Immature natural killer cell (primary cell): ENCODE measurements around the gene DAPK1. TPM values are rescaled to one million over a fixed set of nuclear protein-coding genes. Genes with fewer than 3 reads are reported as not detected.
"Not testable (repeated sequence)": the region's sequence is repeated elsewhere in the genome, so short reads cannot be mapped to it uniquely, and the experiment has no call there.

Experiments used
- DNase-seq, 3 donors: peaks; one replicate each; pipeline ENCODE4 v3.0.0; 2022; ENCODE audit warnings: mixed read lengths in 1 of 3
- H3K27ac Mint-ChIP-seq, 6 donors: one replicate each; pipeline ENCODE4 v1.8.0; 2020; ENCODE audit warnings: mixed read lengths in 6 of 6, mild to moderate bottlenecking in 5 of 6, inconsistent platforms in 4 of 6, moderate library complexity in 3 of 6
- H3K27me3 Mint-ChIP-seq, 3 donors: one replicate each; pipeline ENCODE4 v1.8.0; 2020 to 2021; ENCODE audit warnings: low read depth in 3 of 3, mild to moderate bottlenecking in 3 of 3, mixed read lengths in 3 of 3, moderate library complexity in 3 of 3, inconsistent platforms in 1 of 3
- H3K36me3 Mint-ChIP-seq, 3 donors: one replicate each; pipeline ENCODE4 v1.8.0; 2020; ENCODE audit warnings: mixed read lengths in 3 of 3, inconsistent platforms in 2 of 3, mild to moderate bottlenecking in 2 of 3
- H3K4me1 Mint-ChIP-seq, 2 donors: one replicate each; pipeline ENCODE4 v1.8.0; 2020; ENCODE audit warnings: inconsistent platforms in 2 of 2, mild to moderate bottlenecking in 2 of 2, mixed read lengths in 2 of 2, moderate library complexity in 1 of 2
- H3K4me3 Mint-ChIP-seq, 5 donors: one replicate each; pipeline ENCODE4 v1.8.0; 2020; ENCODE audit warnings: mild to moderate bottlenecking in 5 of 5, mixed read lengths in 5 of 5, inconsistent platforms in 3 of 5, moderate library complexity in 3 of 5
- H3K9me3 Mint-ChIP-seq, 6 donors: one replicate each; pipeline ENCODE4 v1.8.0; 2020; ENCODE audit warnings: mild to moderate bottlenecking in 6 of 6, mixed read lengths in 6 of 6, inconsistent platforms in 4 of 6, moderate library complexity in 3 of 6
- polyA plus RNA-seq, 3 donors: library from polyadenylated mRNA; unstranded; fragments of 300-500 nt; fragmentation: Illumina TruSeq; gene quantifications; one replicate each; pipeline ENCODE4 v1.2.3, GENCODE V29; 2021

The DAPK1 gene
- polyA plus RNA-seq, 3 donors from 2014 or later, result 0.82 to 1.3 TPM; not detected in 1

DNA sequence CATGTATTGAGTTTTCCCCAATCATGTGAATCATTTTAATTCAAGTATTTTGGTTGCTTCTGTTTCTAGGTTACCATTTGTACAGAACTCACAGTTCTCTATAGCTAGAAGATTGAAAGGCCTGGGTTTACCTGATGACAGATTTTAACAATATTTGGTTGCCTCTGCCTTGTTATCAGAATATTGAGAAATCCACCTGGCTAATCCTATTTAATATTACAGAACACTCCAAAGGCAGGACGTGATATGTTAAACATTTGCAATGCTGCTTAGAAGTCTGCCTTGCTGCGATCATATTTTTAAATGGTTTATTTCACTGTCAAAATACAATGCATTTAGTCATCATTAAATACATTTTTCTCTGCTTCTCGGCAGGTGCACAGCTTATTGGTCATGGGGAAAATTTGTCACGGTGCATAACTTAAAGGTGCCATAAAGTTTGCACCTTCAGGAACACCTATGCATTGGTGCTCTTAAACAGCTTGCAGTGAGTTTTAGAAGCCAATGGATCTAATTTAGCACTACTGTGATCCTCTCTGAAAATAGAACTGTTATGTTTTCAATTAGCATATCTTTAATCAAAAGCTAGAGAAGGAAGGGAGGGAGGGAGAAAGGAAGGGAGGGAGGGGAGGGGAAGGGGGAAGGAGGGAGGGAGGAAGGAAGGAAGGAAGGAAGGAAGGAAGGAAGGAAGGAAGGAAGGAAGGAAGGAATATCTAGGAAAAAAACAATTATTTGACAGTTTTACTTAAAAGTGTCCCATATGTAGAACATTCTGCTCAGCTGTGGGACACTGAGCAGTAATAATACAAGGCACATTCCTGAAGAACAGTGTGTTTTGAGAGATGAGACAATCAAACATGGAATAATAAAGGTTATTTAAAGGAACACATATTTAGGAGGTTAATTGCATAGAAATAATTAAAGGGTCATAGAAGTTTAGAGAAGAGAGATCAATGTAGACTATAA lies 15.5 kb upstream of the DAPK1 start:
- Mint-ChIP-seq H3K4me3 (no peak overlapping the region), H3K36me3 (no peaks in the 10 kb centered on the region), H3K27me3 (peaks cover 0 to 3% (median 2%) of the 10 kb centered on the region in 3 donors), H3K4me1 (peaks cover 2 to 5% of the 10 kb centered on the region in 2 donors), H3K9me3 (no peaks in the 10 kb centered on the region), H3K27ac (no peak overlapping the region)
- DNase-seq, result no peak

DNA sequence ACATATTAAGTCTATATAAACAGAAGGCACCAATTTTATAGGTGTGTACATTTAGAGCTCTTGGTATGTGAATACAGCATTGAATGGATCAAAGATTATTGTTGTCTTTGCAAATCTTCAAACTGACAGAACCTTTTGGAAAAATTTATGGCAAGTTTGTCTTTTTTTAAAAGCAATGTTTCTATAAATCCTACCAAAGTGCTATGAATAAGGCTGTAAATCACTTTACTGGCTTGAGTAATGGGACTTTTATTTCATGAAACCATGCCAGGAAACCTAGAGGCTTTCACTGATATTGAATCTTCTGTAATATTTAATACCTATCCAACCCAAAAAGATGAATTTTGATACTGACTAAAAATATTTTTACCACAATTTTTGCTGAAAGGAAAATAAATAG lies 7.4 kb upstream of the DAPK1 start:
- Mint-ChIP-seq H3K27me3 (peaks cover 0 to 16% (median 12%) of the 10 kb centered on the region in 3 donors), H3K27ac (no peak overlapping the region), H3K9me3 (peaks cover 0 to 1% (median 0%) of the 10 kb centered on the region in 6 donors), H3K4me3 (no peak overlapping the region), H3K4me1 (no peaks in the 10 kb centered on the region), H3K36me3 (no peaks in the 10 kb centered on the region)
- DNase-seq, result no peak

DNA sequence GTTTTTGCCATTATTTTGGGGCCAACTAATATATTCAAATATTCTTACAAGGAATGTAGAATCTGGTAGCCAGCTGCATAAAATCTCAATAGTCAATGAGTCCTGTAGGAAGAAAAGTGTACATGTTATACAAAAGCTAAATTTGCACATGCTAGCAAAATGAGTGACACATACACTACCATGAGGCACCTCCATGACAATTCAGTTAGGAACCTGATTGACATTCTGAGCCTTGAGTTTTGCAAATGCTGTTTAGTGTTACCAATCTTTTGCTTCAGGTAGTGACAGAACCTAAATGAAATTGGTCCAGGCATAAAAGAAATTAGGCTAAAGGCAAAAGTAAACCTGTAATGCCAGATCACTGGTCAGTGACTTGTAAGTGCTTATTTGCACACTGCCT lies 6.8 kb upstream of the DAPK1 start:
- DNase-seq, result no peak
- Mint-ChIP-seq H3K36me3 (no peaks in the 10 kb centered on the region), H3K4me1 (no peaks in the 10 kb centered on the region), H3K4me3 (no peak overlapping the region), H3K27ac (no peak overlapping the region), H3K27me3 (peaks cover 0 to 16% (median 12%) of the 10 kb centered on the region in 3 donors), H3K9me3 (peaks cover 0 to 1% (median 0%) of the 10 kb centered on the region in 6 donors)

DNA sequence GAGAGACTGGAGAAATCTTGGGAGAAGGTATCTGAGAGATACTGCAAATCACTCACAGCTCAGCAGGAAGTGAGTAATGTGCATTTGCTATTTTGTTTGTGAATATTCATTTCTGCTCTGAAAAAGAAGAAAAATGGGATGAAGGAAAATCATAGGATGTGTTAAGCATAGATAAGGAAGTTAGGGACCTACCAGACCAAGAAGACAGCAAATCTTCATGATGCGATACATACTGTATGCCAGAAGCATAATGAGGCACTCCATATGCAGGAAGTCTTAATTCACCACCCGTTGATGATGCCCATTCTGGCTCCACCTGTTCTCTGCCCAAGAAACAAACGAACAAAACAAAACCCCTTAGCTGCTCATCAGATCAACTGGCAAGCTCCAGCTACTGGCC lies 6.1 kb upstream of the DAPK1 start:
- Mint-ChIP-seq H3K27me3 (peaks cover 4 to 16% (median 12%) of the 10 kb centered on the region in 3 donors), H3K36me3 (no peaks in the 10 kb centered on the region), H3K4me1 (no peaks in the 10 kb centered on the region), H3K9me3 (peaks cover 0 to 1% (median 0%) of the 10 kb centered on the region in 6 donors), H3K4me3 (no peak overlapping the region), H3K27ac (no peak overlapping the region)
- no peak for DNase-seq

GRCh38 chr9:87492642-87493041 lies 5.0 kb upstream of the DAPK1 start:
- H3K36me3 Mint-ChIP-seq, result no peaks in the 10 kb centered on the region
- H3K9me3 Mint-ChIP-seq, result peaks cover 0 to 1% (median 0%) of the 10 kb centered on the region in 6 donors
- DNase-seq, result no peak
- peaks cover 4 to 21% (median 13%) of the 10 kb centered on the region in 3 donors for H3K27me3 Mint-ChIP-seq
- H3K4me1 Mint-ChIP-seq, result no peaks in the 10 kb centered on the region
- no peak overlapping the region for H3K27ac Mint-ChIP-seq
- H3K4me3 Mint-ChIP-seq, result no peak overlapping the region

DNA sequence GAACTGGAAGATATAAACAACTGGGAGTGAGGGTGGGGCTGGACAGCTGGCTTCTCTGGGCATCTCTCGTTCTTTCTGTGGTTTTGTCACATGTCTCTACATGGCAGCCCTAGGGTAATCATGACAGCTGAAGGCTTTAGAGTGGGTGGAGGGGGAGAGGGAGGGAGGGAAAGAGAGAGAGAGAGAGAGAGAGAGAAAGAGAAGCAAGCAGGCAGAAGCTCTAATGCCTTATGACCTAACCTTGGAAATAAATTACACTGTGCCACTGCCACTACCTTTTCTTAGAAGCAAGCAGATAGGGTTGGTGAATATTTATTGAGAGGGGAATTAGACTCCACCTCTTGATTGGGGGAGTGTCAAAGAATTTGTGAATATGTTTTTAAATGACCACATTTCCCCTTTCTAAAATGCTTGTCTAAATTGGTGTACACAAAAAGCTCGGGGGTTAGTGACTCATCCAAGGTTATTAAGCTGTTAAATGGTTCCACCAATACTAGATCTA lies 2.6 kb upstream of the DAPK1 start:
- Mint-ChIP-seq H3K36me3 (no peaks in the 10 kb centered on the region), H3K27ac (no peak overlapping the region)

DNA sequence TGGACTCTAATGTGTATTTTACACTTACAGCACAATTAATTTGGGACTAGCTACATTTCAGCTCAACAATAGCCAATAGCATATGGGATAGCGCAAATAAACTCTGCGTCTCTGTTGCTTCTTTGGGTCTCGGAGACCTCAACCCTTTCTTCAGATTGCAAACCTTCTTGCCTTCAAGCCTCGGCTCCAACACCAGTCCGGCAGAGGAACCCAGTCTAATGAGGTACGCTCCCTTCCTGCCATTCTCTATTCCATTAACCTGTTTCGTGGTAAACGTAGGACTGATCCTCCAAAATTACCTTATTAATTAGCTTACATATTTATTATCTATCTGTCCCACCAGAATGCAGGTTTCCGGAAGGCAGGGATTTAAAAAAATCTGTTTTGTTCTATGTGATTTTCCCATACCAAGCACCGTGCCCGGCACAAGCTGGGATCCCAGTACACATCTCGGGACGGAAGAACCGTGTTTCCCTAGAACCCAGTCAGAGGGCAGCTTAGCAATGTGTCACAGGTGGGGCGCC lies 525 bp upstream of the DAPK1 start:
- Mint-ChIP-seq H3K4me3 (peak overlapping the region in 3 of 5 donors; percentile 50 to 70 (median 59)), H3K9me3 (peaks cover 0 to 1% (median 0%) of the 10 kb centered on the region in 6 donors), H3K27ac (no peak overlapping the region), H3K4me1 (peaks cover 0 to 4% of the 10 kb centered on the region in 2 donors), H3K36me3 (no peaks in the 10 kb centered on the region), H3K27me3 (peaks cover 4 to 25% (median 19%) of the 10 kb centered on the region in 3 donors)
- no peak for DNase-seq

More for the DNA sequence above, 2.6 kb upstream of the DAPK1 start:
- H3K4me3 Mint-ChIP-seq, result peak overlapping the region in 1 of 5 donors; percentile 36
- H3K9me3 Mint-ChIP-seq, result peaks cover 0 to 1% (median 0%) of the 10 kb centered on the region in 6 donors
- peaks cover 4 to 27% (median 24%) of the 10 kb centered on the region in 3 donors for H3K27me3 Mint-ChIP-seq
- DNase-seq, result no peak
- peaks cover 0 to 4% of the 10 kb centered on the region in 2 donors for H3K4me1 Mint-ChIP-seq

DNA sequence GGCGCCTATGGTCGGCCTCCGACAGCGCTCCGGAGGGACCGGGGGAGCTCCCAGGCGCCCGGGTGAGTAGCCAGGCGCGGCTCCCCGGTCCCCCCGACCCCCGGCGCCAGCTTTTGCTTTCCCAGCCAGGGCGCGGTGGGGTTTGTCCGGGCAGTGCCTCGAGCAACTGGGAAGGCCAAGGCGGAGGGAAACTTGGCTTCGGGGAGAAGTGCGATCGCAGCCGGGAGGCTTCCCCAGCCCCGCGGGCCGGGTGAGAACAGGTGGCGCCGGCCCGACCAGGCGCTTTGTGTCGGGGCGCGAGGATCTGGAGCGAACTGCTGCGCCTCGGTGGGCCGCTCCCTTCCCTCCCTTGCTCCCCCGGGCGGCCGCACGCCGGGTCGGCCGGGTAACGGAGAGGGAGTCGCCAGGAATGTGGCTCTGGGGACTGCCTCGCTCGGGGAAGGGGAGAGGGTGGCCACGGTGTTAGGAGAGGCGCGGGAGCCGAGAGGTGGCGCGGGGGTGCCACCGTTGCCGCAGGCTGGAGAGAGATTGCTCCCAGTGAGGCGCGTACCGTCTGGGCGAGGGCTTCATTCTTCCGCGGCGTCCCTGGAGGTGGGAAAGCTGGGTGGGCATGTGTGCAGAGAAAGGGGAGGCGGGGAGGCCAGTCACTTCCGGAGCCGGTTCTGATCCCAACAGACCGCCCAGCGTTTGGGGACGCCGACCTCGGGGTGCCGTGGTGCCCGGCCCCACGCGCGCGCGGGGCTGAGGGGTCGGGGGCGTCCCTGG lies 561 bp downstream of the DAPK1 start:
- Mint-ChIP-seq H3K4me1 (peaks cover 0 to 4% of the 10 kb centered on the region in 2 donors), H3K36me3 (no peaks in the 10 kb centered on the region), H3K9me3 (no peaks in the 10 kb centered on the region), H3K27ac (no peak overlapping the region), H3K27me3 (peaks cover 4 to 17% (median 16%) of the 10 kb centered on the region in 3 donors), H3K4me3 (peak overlapping the region in 4 of 5 donors; percentile 34 to 68 (median 57))
- no peak for DNase-seq

- Mint-ChIP-seq H3K4me3 (peak overlapping the region; percentile 2 to 80 (median 53)), H3K4me1 (peaks cover 0 to 4% of the 10 kb centered on the region in 2 donors), H3K27me3 (peaks cover 4 to 15% (median 14%) of the 10 kb centered on the region in 3 donors), H3K27ac (peak overlapping the region in 1 of 6 donors; percentile 61), H3K9me3 (no peaks in the 10 kb centered on the region), H3K36me3 (no peaks in the 10 kb centered on the region)
- no peak for DNase-seq
Observed at GRCh38 chr9:87498811-87499360, 1.2 kb downstream of the DAPK1 start.

- Mint-ChIP-seq H3K9me3 (no peaks in the 10 kb centered on the region), H3K4me1 (peaks cover 0 to 4% of the 10 kb centered on the region in 2 donors), H3K4me3 (peak overlapping the region in 2 of 5 donors; percentile 53 to 80), H3K27me3 (peaks cover 4 to 15% (median 13%) of the 10 kb centered on the region in 3 donors), H3K36me3 (no peaks in the 10 kb centered on the region), H3K27ac (peak overlapping the region in 1 of 6 donors; percentile 61)
- no peak for DNase-seq
Observed at GRCh38 chr9:87499424-87500017, 1.9 kb downstream of the DAPK1 start.

GRCh38 chr9:87500491-87501270 lies 3.0 kb downstream of the DAPK1 start:
- Mint-ChIP-seq H3K4me3 (no peak overlapping the region), H3K9me3 (no peaks in the 10 kb centered on the region), H3K27me3 (peaks cover 4 to 15% (median 13%) of the 10 kb centered on the region in 3 donors), H3K36me3 (no peaks in the 10 kb centered on the region), H3K27ac (no peak overlapping the region), H3K4me1 (peaks cover 0 to 4% of the 10 kb centered on the region in 2 donors)
- no peak for DNase-seq

GRCh38 chr9:87501271-87501656 lies 3.6 kb downstream of the DAPK1 start:
- not testable (repeated sequence) for H3K4me3 Mint-ChIP-seq, H3K36me3 Mint-ChIP-seq, H3K9me3 Mint-ChIP-seq, H3K4me1 Mint-ChIP-seq, H3K27ac Mint-ChIP-seq, DNase-seq
- peaks cover 2 to 13% (median 13%) of the 10 kb centered on the region in 3 donors for H3K27me3 Mint-ChIP-seq
